ENCODE data around the gene BAHCC1. TPM values are rescaled to one million over a fixed set of nuclear protein-coding genes. Genes with fewer than 3 reads are reported as not detected.

BAHCC1 gene
- total and polyA plus RNA-seq, 10 of the 15 experiments (the other 5 are each of a cell fraction or from before 2014, with no cell fraction given), result 0.03 to 0.14 (median 0.11) TPM; not detected in 6

DNA sequence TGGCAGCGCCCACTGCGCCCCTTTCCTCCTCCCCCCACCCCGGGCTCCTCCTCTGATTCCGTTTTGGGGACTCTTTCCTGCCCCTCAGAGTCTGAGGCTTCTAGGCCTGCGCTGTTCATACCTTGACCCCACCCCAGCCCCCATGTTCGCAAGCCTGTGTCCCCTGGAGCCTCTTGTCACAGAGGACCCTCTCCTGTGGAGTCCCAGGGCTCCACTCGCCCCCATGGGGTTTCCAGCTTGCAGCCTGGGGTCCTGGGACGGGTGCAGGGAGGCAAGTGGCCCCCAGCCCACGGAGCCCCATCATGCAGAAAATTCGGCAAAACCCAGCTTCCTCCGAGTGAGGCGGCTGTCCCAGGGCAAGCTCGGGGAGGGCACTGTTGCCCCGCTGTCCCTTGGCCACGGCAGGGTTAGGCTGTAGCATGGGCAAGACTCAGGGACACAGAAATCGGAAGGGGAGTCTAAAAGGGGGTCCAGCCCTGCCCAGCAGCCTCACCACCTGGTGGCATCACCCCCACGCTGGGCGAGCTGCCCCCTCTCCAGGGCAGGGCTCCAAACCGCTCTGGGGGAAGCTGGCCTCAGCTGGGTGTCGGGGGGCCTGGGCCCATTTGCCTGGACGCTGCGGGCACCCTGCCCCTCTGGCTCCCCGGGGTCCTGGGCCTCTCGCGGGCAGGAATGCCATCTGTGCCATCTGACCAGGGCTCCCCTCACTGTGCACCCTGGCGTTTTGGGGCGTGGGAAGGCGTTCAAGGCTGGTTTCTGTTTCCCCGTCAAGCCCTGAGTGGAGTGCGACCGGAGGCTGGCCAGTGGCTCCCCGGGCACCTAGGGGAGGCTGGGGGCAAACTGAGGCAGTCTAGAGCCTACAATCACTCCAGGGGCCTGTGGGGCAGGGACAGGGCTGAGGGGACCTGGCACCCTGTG is 11.5 kb upstream of the BAHCC1 start:
- no peak overlapping the region for H3K4me3 ChIP-seq
- ChIA-PET POLR2A (no interaction called here), SMC1A (ENCODE audit: uncharacterized antibody, unreplicated experiment) (no interaction called here), RAD21 (ENCODE audit: unreplicated experiment) (no interaction called here), CTCF (no interaction called here)
- no peaks in the 10 kb centered on the region for H3K4me1 ChIP-seq (ENCODE audit: control insufficient read depth, insufficient read depth, low read length)
- H3K79me2 ChIP-seq (ENCODE audit: control insufficient read depth, insufficient read depth, low read length), result no peaks in the 10 kb centered on the region
- H3K9ac ChIP-seq (ENCODE audit: control insufficient read depth, insufficient read depth, low read length), result no peak overlapping the region
- no peaks in the 10 kb centered on the region for H3K9me3 ChIP-seq (replicated peaks; ENCODE audit: control insufficient read depth, insufficient read depth, low read length)
- no peaks in the 10 kb centered on the region for H3K36me3 ChIP-seq (ENCODE audit: control insufficient read depth in 2 of 2, insufficient read depth in 2 of 2, low read length in 1 of 2)
- intact Hi-C loops (cut with micrococcal nuclease; ENCODE audit: unreplicated experiment) (no loop called here), in situ Hi-C loops (cut with MboI) (no loop called here)
- H3K4me2 ChIP-seq (ENCODE audit: control insufficient read depth, insufficient read depth), result no peak overlapping the region
- 38% methylated on average over 32 of the region's 32 CpGs for WGBS (ENCODE audit: insufficient coverage, insufficient replicate concordance, low lambda C conversion rate, missing lambda C conversion rate)
- peaks cover 14 to 15% of the 10 kb centered on the region in 2 experiments; a peak in 3 of 4 replicates for H3K27me3 ChIP-seq (replicated peaks in 1 of 2; ENCODE audit: control insufficient read depth in 2 of 2, insufficient read depth in 2 of 2, low read length in 1 of 2)
- DNase-seq (ENCODE audit: low read depth, low spot score) (no peak), ATAC-seq (no peak), FAIRE-seq (no peak)
- TF ChIP-seq SUZ12 (IDR thresholded peaks at IDR 0.05; ENCODE audit: unreplicated experiment) (no peak), KLF5 (IDR thresholded peaks at IDR 0.05; ENCODE audit: partially characterized antibody) (no peak), CTCF (IDR thresholded peaks at IDR 0.05 in 2 of 3, conservative IDR thresholded peaks at IDR 0.05 in 1 of 3; ENCODE audit: control insufficient read depth in 2 of 3, extremely low read depth in 1 of 3, insufficient read depth in 1 of 3, low read depth in 3 of 3, low read length in 3 of 3) (no peak), FOXM1 (IDR thresholded peaks at IDR 0.05; ENCODE audit: low read depth, low read length) (no peak), IRF4 (IDR thresholded peaks at IDR 0.05; ENCODE audit: low read depth, low read length) (no peak), CHD2 (IDR thresholded peaks at IDR 0.05; ENCODE audit: borderline replicate concordance, low read depth, low read length) (no peak), POLR2A (IDR thresholded peaks at IDR 0.05; ENCODE audit: low read depth, low read length) (no peak), EZH2 (IDR thresholded peaks at IDR 0.05; ENCODE audit: borderline replicate concordance, control insufficient read depth, low read depth, low read length) (no peak), E2F4 (IDR thresholded peaks at IDR 0.05; ENCODE audit: low read depth, low read length) (no peak)
- TF ChIP-seq, protein P1, sequence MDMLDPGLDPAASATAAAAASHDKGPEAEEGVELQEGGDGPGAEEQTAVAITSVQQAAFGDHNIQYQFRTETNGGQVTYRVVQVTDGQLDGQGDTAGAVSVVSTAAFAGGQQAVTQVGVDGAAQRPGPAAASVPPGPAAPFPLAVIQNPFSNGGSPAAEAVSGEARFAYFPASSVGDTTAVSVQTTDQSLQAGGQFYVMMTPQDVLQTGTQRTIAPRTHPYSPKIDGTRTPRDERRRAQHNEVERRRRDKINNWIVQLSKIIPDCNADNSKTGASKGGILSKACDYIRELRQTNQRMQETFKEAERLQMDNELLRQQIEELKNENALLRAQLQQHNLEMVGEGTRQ (IDR thresholded peaks at IDR 0.05; ENCODE audit: borderline replicate concordance, low read depth, low read length), result no peak
- TF ChIP-seq, protein P2, sequence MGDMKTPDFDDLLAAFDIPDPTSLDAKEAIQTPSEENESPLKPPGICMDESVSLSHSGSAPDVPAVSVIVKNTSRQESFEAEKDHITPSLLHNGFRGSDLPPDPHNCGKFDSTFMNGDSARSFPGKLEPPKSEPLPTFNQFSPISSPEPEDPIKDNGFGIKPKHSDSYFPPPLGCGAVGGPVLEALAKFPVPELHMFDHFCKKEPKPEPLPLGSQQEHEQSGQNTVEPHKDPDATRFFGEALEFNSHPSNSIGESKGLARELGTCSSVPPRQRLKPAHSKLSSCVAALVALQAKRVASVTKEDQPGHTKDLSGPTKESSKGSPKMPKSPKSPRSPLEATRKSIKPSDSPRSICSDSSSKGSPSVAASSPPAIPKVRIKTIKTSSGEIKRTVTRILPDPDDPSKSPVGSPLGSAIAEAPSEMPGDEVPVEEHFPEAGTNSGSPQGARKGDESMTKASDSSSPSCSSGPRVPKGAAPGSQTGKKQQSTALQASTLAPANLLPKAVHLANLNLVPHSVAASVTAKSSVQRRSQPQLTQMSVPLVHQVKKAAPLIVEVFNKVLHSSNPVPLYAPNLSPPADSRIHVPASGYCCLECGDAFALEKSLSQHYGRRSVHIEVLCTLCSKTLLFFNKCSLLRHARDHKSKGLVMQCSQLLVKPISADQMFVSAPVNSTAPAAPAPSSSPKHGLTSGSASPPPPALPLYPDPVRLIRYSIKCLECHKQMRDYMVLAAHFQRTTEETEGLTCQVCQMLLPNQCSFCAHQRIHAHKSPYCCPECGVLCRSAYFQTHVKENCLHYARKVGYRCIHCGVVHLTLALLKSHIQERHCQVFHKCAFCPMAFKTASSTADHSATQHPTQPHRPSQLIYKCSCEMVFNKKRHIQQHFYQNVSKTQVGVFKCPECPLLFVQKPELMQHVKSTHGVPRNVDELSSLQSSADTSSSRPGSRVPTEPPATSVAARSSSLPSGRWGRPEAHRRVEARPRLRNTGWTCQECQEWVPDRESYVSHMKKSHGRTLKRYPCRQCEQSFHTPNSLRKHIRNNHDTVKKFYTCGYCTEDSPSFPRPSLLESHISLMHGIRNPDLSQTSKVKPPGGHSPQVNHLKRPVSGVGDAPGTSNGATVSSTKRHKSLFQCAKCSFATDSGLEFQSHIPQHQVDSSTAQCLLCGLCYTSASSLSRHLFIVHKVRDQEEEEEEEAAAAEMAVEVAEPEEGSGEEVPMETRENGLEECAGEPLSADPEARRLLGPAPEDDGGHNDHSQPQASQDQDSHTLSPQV (IDR thresholded peaks at IDR 0.05), result no peak
- no peaks in the 10 kb centered on the region for H4K20me1 ChIP-seq (ENCODE audit: control insufficient read depth, insufficient read depth)
- BruUV-seq (replicated peaks), result no TSS peak
- no peak overlapping the region for H2AFZ ChIP-seq (ENCODE audit: control insufficient read depth, low read depth, low read length)
- no peak overlapping the region for H3K27ac ChIP-seq (ENCODE audit: control insufficient read depth, insufficient read depth)
